HK-2 (cell line): ENCODE measurements around the gene TCF19.

Experiments
- DNase-seq: peaks from one replicate; pipeline ENCODE4 v3.0.0-alpha.2; 2018; ENCODE audit not compliant: unreplicated experiment

The TCF19 gene

DNA sequence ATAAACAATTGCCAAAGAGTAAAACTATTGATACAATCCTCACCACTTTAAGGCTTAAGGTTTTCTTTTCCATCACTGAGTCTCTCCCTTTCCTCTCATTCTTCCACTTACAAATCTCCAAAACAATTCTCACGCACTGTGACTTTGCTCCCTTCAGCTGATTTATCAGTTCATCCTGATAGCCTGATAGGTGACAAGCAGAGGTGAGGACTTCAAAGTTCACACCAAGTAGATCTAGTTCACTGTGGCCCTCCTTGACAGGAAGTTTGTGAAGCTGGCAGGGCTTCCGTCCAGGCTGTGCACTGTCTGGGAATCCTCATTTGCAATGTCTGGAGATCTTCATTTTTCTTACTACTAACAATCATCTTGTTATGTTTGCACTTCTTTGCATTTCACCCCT is 47.2 kb downstream of the TCF19 start:
- DNase-seq = no peak

DNA sequence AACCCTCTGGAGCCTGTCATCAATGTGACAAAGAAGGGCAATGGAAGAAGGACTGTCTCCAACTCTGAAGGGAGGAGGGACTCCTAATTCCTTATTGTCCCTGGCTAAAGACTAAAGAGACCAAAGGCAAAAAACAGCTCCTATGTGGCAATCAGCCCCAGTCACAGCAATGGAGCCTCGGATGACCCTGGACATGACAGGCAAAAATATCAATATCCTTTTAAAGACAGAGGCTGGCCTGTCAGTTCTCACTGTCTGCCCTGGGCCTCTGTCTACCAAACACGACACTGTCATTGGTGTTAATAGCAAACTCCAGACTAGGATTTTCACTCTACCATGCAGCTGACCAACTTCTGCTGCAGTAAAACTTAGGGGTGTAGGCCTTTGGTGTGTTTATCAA is 50.1 kb downstream of the TCF19 start:
- DNase-seq = no peak

DNA sequence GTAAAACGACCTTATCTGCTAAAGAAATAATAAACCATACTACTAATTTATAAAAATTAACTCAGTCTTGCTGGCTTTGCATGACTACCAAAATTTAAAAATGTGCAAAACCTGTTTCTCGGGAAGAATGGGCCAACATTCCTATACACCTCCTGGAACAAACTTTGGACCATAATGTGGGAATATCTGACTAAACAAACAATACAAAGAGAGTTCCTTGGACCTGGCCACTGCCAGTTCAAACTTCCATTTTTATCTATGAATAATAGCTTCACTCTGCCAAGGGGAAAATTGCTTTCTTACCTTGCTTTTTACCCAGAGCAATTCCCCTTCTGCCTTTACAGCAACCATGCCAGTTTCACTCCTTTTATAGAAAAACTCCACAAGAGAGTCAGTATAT is 50.7 kb downstream of the TCF19 start:
- no peak for DNase-seq

DNA sequence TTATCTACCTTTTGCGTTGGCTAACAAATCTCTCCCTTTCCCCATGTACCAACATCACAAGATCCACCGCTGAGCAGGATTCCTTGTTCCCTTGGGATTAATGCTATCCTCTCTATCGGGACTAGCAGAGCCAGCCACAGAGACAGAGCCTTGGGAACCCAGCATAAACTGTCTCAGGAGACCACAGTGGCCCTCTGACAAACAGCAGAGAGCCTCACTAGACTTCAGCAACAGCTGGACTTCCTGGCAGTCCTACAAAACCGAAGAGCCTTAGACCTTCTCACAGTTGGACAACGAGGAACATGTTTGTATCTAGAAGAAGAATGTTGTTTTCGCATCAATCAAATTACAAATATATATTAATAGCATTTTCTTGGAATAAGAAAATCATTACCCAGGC is 51.7 kb downstream of the TCF19 start:
- DNase-seq = no peak

DNA sequence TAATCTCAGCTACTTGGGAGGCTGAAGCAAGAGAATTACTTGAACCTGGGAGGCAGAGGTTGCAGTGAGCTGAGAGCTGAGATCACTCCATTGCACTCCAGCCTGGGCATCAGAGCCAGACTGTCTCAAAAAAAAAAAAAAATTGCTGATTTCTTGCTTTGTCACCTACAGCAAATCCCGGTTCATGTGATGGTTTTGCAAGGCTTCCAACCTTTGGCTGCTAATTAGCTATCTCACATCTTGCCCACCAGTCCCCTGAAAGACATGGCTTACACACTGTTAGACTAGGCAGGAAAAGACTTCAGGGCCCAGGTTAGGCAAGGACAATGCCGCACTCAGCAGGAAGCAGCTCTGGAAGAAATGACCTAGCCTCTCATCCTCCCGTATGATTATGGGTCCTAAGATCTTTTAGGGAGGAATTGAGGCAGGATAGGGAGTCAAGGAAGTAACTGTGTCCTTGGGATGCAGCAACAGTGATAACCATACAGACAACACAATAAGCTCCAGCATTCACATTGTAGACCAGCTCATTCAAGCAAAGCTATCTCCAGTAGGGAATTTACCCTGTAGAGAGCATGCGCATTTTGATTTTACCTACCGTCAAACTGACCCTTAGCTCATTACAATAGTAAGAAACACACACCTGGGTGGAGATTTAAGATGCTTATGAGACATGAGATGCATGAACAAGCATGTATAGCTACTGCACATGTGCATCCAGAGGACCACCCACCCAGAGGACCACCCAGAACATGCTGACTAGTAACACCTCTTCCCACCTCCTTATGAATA is 52.5 kb downstream of the TCF19 start:
- DNase-seq = no peak
